H1 (cell line): Measurements from ENCODE around the gene CKS1B.

Experiments used
- BRCA1 ChIP-seq: IDR thresholded peaks from 2 replicates; pipeline ENCODE4 v1.6.1; 2012; ENCODE audit warnings: low read depth, low read length, improper control_type of control experiment
- TAF1 ChIP-seq: IDR thresholded peaks from 2 replicates; pipeline ENCODE4 v1.6.1; 2011; ENCODE audit warnings: mild to moderate bottlenecking, low read depth, low read length
- TF ChIP-seq, protein P1 (sequence below), 3 experiments: IDR thresholded peaks; 1 replicate in 2 of 3; 2 replicates in 1 of 3; pipeline versions ENCODE4 v1.5.1 to v1.6.1; 2011; ENCODE audit warnings: low read length in 3 of 3, mild to moderate bottlenecking in 3 of 3, inconsistent platforms in 2 of 3, low read depth in 1 of 3, moderate library complexity in 1 of 3; ENCODE audit not compliant: insufficient read depth in 1 of 3; ENCODE audit errors: control extremely low read depth in 1 of 3
- TF ChIP-seq, protein P2 (sequence below): IDR thresholded peaks from 2 replicates; pipeline ENCODE4 v1.6.1; 2012; ENCODE audit warnings: inconsistent platforms
- TF ChIP-seq, protein P3 (sequence below): fragments of 300-600 bp; sonication (generic); IDR thresholded peaks from 2 replicates; pipeline ENCODE4 v1.7.1; 2012; ENCODE audit warnings: low read length, moderate library complexity, mild to moderate bottlenecking, inconsistent platforms; ENCODE audit not compliant: insufficient replicate concordance

DNA sequence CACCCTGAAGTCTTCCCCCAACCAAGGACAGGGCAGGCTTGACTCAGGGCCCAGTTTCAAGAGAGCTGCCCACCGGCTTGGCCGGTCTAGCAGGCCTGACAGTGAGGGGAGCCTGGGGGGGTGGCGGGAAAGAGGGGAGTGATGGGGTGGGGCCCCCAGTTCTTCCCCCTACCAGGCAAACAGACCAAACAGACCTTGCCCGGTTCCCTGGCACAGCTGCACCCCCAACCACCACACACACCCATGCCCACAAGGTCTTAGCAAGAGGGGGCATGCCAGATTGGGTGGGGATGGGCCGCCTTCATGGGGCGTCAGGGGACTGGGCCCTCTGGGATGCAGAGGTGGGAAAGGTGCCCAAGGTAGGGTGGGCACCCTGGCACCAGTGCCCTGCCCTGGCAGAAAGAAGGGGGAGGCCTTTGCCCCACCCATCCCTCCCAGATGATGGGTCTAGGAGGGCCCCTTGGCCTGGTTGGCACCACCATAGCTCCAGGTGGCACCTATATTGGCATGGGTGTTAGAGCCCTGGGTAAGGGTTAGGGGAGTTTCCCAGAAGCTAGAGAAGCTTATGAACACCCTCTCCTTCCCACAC, 37.0 kb downstream of the CKS1B start:
- TF ChIP-seq, protein P1, sequence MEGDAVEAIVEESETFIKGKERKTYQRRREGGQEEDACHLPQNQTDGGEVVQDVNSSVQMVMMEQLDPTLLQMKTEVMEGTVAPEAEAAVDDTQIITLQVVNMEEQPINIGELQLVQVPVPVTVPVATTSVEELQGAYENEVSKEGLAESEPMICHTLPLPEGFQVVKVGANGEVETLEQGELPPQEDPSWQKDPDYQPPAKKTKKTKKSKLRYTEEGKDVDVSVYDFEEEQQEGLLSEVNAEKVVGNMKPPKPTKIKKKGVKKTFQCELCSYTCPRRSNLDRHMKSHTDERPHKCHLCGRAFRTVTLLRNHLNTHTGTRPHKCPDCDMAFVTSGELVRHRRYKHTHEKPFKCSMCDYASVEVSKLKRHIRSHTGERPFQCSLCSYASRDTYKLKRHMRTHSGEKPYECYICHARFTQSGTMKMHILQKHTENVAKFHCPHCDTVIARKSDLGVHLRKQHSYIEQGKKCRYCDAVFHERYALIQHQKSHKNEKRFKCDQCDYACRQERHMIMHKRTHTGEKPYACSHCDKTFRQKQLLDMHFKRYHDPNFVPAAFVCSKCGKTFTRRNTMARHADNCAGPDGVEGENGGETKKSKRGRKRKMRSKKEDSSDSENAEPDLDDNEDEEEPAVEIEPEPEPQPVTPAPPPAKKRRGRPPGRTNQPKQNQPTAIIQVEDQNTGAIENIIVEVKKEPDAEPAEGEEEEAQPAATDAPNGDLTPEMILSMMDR (IDR thresholded peaks at IDR 0.05; ENCODE audit: control extremely low read depth in 1 of 3, insufficient read depth in 1 of 3, low read depth in 1 of 3, low read length in 3 of 3): no peak
- no peak for TF ChIP-seq BRCA1
- TF ChIP-seq, protein P2, sequence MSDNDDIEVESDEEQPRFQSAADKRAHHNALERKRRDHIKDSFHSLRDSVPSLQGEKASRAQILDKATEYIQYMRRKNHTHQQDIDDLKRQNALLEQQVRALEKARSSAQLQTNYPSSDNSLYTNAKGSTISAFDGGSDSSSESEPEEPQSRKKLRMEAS: no peak
- no peak for TF ChIP-seq TAF1
- TF ChIP-seq, protein P3, sequence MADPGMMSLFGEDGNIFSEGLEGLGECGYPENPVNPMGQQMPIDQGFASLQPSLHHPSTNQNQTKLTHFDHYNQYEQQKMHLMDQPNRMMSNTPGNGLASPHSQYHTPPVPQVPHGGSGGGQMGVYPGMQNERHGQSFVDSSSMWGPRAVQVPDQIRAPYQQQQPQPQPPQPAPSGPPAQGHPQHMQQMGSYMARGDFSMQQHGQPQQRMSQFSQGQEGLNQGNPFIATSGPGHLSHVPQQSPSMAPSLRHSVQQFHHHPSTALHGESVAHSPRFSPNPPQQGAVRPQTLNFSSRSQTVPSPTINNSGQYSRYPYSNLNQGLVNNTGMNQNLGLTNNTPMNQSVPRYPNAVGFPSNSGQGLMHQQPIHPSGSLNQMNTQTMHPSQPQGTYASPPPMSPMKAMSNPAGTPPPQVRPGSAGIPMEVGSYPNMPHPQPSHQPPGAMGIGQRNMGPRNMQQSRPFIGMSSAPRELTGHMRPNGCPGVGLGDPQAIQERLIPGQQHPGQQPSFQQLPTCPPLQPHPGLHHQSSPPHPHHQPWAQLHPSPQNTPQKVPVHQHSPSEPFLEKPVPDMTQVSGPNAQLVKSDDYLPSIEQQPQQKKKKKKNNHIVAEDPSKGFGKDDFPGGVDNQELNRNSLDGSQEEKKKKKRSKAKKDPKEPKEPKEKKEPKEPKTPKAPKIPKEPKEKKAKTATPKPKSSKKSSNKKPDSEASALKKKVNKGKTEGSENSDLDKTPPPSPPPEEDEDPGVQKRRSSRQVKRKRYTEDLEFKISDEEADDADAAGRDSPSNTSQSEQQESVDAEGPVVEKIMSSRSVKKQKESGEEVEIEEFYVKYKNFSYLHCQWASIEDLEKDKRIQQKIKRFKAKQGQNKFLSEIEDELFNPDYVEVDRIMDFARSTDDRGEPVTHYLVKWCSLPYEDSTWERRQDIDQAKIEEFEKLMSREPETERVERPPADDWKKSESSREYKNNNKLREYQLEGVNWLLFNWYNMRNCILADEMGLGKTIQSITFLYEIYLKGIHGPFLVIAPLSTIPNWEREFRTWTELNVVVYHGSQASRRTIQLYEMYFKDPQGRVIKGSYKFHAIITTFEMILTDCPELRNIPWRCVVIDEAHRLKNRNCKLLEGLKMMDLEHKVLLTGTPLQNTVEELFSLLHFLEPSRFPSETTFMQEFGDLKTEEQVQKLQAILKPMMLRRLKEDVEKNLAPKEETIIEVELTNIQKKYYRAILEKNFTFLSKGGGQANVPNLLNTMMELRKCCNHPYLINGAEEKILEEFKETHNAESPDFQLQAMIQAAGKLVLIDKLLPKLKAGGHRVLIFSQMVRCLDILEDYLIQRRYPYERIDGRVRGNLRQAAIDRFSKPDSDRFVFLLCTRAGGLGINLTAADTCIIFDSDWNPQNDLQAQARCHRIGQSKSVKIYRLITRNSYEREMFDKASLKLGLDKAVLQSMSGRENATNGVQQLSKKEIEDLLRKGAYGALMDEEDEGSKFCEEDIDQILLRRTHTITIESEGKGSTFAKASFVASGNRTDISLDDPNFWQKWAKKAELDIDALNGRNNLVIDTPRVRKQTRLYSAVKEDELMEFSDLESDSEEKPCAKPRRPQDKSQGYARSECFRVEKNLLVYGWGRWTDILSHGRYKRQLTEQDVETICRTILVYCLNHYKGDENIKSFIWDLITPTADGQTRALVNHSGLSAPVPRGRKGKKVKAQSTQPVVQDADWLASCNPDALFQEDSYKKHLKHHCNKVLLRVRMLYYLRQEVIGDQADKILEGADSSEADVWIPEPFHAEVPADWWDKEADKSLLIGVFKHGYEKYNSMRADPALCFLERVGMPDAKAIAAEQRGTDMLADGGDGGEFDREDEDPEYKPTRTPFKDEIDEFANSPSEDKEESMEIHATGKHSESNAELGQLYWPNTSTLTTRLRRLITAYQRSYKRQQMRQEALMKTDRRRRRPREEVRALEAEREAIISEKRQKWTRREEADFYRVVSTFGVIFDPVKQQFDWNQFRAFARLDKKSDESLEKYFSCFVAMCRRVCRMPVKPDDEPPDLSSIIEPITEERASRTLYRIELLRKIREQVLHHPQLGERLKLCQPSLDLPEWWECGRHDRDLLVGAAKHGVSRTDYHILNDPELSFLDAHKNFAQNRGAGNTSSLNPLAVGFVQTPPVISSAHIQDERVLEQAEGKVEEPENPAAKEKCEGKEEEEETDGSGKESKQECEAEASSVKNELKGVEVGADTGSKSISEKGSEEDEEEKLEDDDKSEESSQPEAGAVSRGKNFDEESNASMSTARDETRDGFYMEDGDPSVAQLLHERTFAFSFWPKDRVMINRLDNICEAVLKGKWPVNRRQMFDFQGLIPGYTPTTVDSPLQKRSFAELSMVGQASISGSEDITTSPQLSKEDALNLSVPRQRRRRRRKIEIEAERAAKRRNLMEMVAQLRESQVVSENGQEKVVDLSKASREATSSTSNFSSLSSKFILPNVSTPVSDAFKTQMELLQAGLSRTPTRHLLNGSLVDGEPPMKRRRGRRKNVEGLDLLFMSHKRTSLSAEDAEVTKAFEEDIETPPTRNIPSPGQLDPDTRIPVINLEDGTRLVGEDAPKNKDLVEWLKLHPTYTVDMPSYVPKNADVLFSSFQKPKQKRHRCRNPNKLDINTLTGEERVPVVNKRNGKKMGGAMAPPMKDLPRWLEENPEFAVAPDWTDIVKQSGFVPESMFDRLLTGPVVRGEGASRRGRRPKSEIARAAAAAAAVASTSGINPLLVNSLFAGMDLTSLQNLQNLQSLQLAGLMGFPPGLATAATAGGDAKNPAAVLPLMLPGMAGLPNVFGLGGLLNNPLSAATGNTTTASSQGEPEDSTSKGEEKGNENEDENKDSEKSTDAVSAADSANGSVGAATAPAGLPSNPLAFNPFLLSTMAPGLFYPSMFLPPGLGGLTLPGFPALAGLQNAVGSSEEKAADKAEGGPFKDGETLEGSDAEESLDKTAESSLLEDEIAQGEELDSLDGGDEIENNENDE: no peak
